NCI-H82 treated with DMSO at 0.1 percent for 48 hours (cell line): ENCODE measurements around the gene FRMD5.
"Not testable (repeated sequence)": the region's sequence is repeated elsewhere in the genome, so short reads cannot be mapped to it uniquely, and the experiment has no call there.

Source experiments
- DNase-seq: peaks from one replicate; lab custom pipeline; 2025; ENCODE audit not compliant: unreplicated experiment; lab: John Stamatoyannopoulos, UW

The FRMD5 gene

DNA sequence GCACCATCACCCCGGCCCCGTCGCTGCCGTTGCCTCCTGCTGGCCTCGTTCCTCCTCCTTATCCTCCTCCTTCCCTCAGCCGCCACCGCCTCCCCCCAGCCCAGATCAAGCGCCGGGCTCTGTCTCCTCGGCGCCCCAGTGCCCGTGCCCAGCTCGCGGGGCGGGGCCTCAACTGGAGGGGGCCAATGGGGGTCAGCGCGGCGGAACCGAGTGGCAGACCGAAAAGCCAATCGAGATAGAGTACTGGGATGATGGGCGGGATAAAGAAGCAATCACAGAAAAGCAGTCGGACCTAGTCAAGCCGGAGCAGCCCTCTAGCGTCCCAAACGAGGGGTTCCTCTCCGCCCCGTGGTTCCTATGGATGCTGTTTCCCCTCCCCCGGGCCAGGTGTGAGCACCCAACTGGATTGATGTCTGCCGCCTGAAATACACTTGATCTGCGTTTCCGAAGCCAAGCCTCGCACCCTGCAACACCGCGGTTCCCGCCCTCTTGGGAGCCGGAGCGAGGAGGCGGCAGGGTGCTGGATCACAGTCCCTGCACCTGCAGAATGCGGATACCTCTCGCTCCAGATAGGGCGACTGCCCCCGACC lies at the start of gene FRMD5:
TSS of gene FRMD5 (minus strand) at position 121 of the 590 bp plus-strand sequence.
- peak; percentile 91 for DNase-seq

DNA sequence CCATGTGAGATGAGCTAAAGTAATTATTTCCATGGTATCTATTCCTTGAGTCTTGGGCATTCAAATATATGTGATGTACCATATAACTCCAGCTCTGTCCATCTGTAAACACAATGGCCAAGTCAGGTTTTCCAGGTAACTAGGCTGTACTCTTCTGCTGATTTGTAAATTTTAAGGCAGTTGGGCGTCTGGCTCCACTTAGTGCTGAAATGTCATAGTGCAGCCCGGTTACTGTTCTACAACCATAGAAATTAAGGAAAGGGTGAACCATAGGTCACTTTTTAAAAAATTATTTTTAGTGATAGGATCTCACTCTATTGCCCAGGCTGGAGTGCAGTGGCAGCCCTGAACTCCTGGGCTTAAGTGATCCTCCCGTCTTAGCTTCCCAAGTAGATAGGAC lies 48.8 kb upstream of the FRMD5 start:
- no peak for DNase-seq

DNA sequence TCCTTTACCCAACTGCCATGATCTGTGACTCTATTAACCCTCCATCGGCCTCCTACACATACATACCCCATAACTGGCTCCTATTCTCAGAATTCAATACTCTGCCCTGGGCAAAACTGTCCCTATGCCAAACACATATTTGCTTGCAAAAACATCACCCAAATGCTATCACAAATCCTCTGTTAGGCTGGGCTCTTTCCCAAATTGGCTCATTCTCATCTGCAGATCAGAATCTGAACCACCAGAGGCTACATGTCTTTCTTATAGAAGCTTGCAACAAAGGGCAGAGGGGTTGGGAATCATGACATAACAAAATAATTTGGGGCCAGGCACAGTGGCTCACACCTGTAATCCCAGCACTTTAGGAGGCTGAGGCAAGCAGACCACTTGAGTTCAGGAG lies 48.1 kb upstream of the FRMD5 start:
- no peak for DNase-seq

DNA sequence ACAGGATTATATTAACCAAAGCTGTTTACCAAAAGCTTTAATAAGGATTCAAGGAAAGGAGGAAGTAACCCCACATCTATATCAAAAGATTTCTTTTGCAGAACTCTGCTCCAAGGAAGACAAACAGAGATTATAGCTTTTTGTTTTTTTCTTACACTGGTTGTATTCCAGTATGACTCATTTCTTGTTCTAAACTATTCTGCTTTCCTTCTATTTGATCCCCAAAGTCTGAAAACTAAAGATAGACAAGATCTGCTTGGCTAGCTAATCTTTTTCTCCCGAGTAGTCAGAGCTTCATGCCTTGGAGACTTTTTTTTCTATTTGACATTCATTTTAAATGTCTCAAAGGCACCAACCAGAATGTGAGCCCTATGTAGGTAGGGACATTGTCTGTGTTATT lies 36.8 kb upstream of the FRMD5 start:
- no peak for DNase-seq

DNA sequence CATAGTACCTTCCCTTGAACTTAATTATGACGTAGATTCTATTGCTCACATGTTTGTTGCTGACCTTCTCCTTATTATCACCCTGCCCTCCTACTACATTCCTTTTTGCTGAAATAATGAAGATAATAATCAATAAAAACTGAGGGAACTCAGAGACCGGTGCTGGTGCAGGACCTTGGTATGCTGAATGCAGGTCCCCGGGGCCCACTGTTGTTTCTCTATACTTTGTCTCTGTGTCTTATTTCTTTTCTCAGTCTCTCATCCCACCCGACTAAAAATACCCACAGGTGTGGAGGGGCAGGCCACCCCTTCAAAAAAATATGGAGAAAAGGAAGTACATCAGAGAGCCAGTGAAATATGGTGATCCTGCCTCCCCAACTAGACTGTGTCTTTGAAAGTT lies 34.2 kb upstream of the FRMD5 start:
- not testable (repeated sequence) for DNase-seq

DNA sequence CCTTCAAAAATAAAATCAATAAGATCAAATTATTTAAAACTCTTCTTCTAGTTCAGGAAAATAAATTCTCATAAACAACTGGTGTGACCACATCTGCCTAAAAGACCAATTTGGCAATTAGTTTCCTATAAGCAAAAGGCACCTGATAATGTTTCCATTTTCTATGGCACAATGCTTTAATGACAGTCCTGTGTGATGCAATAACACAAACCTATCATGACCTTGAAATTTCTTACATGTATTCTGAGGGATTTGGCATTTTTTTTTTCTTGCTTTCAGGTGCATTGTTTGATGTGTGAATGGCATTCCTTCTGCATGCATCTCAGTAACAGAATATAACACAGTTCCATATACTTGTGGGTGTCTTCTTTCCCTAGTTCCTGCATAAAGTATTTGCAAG lies 32.5 kb upstream of the FRMD5 start:
- no peak for DNase-seq

DNA sequence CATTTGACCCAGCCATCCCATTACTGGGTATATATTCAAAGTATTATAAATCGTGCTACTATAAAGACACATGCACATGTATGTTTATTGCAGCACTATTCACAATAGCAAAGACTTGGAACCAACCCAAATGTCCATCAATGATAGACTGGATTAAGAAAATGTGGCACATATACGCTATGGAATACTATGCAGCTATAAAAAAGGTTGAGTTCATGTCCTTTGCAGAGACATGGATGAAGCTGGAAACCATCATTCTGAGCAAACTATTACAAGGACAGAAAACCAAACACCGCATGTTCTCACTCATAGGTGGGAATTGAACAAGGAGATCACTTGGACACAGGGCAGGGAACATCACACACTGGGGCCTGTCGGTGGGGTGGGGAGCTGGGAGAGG lies 31.9 kb upstream of the FRMD5 start:
- not testable (repeated sequence) for DNase-seq

DNA sequence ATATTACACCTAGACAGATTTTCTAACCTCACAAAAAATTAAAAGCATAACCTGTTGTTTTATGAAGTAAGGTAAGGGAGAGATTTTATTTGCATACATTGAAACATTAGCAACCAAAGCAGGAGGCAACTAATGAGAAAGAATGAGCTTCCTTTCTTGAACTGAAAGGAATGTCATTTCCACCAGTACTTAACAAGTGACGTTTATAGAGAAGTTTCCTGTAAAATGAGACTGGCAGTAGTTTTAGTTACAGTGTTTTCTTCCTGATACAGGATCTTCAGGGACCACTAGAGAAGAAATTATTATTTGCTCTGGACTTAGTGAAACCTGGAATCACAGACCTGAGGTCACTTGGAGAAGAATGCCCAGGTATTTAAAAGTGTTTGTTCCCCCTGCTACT lies 27.4 kb upstream of the FRMD5 start:
- no peak for DNase-seq

DNA sequence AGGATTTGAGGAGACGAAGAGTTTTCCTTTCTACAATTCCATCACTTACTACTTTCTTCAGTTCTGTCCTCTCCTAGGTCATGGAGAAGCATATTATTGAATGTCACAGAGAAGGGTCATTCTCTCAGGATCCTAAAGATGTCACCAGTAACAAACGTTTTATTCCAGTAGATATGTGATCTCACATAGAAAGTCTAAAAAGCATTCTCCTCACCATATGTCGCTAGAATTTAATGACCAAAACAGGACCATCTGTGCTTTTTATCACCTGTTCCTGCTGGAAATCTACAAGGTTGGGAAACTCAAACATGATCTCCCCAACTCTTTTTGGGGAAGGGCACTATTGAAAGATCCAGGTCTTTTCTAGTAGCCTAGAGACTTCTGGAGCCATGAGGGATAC lies 24.0 kb upstream of the FRMD5 start:
- DNase-seq: no peak

DNA sequence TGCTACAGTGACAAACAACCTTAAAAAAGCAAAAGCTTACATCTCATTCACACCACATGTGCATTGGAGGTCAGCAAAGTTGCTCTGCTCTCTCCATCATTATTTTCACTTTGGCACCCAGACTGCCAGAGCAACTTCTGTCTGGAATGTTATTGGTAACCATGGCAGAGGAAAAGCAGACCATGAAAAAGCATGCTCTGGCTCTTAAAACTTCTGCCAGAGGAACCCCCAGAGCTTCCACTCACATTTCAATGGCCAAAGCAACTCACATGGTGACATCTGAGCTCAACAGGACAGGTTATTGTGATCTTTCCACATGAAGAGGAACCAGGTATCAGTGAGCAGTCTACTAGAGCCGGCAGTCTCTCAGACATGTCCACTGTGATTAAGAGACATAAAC lies 21.9 kb upstream of the FRMD5 start:
- DNase-seq: no peak

DNA sequence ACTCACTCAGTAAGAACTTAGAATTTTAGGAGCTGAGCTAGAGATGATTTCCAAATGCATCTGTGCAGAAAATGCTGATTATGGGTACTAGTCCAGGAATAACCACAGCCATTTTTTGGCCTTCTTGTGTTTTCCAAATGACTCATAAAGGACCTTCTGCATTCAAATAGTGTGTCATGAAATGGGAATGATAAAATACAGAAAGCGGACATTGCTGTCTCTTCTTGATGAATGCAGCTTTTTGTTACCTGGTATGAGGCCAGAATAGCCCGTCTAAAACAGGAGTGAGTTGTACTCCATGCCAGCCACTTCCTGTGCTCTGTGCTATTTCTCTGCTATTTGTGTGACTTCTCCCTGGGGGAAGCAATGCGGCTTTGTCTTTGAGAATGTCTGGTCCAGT lies 20.5 kb upstream of the FRMD5 start:
- no peak for DNase-seq

DNA sequence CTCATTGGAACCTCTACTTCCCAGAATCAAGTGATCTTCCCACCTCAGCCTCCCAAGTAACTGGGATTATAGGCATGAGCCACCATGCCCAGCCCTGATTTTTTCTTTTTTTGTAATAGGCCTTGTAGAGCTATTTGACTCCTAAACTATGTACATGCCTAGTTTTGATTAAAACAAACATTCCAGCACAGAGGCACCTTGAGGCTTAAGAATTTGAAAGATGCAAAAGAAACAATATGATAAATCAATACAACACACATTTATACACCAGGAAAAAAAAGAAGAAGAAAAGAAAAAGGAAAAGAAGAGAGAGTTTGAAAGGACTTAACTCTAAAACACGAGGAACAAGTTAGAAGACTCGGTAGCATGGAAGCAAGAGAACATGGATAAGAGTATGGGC lies 13.9 kb upstream of the FRMD5 start:
- DNase-seq: no peak

DNA sequence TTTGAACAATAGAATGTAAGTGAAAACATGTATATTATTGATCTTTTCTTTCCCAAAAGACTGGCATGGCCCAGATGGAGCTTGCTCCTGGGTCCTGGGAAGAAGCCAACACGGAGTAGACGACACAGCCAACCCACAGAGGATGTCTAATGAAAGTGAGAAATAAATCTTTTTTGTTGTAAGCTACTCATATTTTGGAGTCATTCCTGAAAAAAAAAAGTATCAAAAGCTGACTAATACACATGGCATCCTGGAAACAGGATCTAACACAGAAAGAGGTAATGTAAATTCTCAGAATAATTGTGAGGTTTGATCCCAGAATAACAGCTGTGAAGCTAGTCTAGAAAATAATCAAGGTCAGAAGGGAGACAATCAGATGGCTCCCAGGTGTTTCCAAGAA lies 12.6 kb upstream of the FRMD5 start:
- DNase-seq: no peak

DNA sequence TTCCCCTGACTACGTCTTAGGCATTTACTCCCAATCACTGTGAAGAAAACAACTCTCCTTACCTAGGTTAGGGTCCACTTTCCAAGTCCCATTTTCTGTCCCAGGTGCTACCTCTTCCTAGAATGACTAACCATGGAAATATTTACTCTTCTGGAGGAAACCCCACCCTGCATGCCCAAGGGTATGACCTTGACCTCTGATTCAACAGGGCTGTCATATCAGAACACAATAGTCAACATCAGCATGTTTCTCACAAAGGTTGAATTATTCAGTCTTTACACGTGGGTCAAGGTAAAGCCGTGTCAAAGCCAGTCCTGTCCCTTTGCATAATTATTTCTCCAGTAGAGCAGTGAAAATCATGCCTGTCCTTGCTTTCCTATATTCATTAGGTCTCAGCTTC lies 4.3 kb upstream of the FRMD5 start:
- DNase-seq: no peak

DNA sequence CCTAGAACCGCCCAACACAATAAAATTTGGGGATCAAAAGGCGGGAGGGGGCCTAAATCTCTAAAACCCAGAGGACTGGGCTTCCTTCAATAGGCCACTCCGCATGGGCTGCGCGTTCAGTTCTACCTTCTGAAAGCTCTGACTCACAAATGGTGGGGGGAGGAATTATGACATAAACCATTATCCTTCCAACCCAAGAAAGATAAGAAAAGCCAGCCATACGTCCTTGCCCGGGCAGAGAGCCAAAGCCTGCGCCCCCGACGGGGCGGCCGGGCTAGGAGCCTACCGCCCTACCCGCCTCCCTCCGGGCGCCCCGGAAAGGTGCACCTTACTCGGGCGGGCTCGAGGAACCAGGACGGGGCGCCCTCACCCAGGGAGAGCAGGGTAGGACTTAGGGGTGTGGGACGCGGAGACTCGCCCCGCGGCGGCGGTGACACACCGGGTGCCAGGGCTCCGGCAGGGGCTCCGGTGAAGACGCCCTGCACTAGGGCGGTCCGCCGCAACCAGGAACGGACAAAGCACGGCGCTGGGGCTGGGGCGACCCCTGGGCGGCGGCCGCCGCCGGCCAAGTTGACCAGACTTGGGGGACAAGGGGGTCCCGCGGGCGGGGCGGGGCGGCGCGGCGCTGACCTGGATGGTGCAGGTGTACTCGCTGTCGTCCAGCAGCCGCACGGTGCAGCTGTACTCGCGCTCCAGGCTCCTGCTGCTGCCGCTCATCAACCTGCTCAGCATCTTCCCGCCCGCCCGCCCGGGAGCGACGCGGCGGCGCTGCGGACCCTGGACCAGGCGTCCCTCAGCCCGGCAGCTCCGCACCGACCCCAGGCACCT lies 534 bp downstream of the FRMD5 start:
- DNase-seq: no peak

DNA sequence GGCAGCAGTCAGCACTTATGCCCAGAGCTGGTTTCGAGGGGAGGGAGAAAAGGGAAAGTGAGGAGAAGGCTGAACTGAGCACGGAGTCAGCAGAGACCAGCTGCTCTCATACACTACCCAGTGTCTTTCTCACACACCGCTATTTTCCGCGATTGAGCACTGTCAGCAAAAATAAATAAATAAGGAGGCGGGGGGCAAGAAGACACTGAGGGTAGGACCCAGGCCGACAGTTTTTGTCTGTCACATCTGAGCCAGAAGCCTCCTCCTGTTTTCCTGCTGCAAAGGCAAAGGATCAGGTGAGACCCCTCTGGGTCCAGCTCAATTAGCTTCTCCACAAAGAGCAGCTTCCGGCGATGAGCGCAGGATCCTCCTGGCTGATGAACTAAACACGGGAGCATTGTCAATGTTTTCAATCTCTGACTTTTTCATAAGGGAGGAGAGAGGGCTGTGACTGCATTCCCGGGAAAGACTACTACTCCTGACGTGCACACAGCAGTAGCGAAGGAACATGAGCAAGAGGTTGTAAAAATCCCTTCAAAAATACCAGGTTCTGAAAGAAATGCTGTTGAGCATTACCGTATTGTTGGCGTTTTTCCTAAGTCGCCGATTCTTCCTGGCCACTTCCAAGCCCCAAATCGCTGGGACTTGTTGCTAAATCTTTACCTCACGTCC lies 1.3 kb downstream of the FRMD5 start:
- DNase-seq: no peak

DNA sequence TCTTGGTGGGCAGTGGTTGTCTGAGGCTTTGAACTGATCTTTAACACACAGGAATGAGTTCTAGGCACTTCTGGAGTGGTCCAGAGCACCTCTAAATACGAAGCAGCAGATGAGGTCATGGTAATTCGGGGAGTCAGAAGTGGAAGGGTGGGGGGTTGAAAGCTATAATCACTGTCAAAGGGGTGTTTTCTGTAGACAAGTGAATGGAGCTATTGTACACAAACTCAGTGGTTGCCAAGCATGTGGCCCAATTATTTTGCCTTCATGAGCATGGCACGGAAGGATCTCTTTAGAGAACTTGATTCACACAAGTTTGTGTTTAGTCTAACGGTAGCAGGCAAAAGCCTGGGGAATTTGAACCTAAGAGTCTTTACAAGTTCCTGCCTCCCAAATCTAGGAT lies 6.3 kb downstream of the FRMD5 start:
- DNase-seq: no peak

DNA sequence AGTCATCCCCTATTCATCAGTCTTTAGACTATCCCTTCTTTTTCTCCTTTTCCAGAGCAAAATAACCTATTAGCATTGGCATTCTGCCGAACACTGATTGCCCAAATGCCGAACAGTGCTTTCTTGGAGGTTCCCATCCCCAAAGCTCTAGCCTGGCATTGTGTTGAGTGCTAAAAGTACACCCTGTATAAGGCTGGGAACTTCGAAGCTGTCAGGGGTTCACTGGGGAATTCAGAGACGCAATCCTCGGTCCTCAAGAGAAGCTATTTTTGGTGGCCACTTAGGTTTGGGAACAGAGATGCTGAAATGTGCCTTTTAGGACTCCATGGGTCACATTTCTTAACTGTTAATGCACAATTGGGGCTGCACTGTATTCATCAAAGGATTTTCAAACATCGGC lies 8.4 kb downstream of the FRMD5 start:
- no peak for DNase-seq

DNA sequence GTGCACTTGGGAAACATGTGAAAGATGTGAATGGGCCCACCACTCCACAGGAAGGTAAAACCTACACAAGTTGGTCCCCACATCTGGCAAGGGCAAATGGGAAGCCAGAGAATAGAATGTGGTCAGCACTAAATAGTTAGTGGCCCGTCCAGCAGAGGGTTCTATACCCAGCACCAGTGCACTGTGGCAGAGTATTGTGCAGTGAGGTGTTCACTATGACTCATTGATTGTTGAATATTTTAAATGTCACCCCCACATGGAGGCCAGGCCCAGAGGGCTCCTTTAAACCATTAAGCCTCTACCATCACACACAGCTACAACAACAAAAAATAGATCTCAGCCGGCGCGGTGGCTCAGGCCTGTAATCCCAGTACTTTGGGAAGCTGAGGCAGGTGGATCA lies 11.7 kb downstream of the FRMD5 start:
- no peak for DNase-seq

DNA sequence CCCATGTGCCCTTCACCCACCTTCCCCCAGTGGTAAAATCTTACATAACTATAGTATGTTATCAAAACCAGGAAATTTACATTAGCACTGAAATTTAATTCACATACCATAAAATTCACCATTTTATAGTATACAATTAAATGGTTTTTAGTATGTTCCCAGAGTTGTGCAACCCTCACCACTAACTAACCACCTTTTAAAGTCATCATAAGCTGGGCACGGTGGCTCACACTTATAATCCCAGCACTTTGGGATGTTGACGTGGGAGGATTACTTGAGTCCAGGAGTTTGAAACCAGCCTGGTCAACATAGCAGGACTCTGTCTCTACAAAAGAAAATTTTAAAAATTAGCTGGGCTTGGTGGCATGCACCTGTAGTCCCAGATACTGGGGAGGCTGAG lies 13.7 kb downstream of the FRMD5 start:
- DNase-seq: no peak

DNA sequence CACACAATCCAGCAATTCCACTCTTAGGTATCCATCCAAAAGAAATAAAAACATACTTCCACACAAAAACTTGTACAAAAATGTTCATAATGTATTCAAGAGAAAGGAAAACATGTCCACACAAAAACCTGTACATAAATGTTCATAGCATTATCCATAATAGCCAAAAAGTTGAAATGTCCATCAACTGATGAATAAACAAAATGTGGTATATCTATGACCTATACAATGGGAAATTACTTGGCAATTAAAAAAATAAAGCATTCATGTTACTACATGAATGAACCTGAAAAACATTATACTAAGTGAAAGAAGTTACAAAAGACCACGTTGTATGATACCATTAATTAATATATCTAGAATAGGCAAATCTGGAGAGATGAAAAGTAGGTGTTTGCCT lies 17.9 kb downstream of the FRMD5 start:
- DNase-seq: no peak

DNA sequence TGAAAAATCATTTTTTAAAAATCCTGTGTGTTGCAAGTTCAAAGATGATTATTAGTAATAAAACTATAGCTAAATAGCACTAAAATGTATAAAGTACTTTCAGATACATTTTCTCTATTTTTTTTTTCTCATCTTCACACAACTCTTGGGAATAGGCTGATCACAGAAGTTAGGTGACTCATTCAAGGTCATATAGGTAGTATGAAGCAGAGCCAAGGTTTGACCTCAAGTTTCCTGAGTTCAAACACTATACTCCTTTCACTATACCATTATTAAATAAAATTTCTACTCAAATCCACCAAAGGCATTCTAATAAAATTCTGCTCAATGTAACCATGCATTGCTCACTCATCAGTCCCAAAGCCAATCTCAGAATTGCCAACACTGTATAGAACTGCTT lies 21.3 kb downstream of the FRMD5 start:
- DNase-seq: no peak
